A673 (cell line): Measurements from ENCODE around the gene ZNF391.

ENCODE experiments used
- EZH2 ChIP-seq: fragments of 200-600 bp; sonication (generic); IDR thresholded peaks from 2 replicates; pipeline ENCODE4 v1.6.1; 2017; ENCODE audit warnings: borderline replicate concordance, low read depth, mild to moderate bottlenecking, mixed read lengths, antibody characterized with exemption, low read length; ENCODE audit not compliant: poor library complexity, severe bottlenecking
- TF ChIP-seq, protein P1 (sequence below): fragments of 300-800, 200-600 bp; sonication (generic); conservative IDR thresholded peaks from 2 replicates; pipeline ENCODE4 v1.5.1; 2017; ENCODE audit warnings: low read depth, mild to moderate bottlenecking, antibody characterized with exemption, low read length, moderate library complexity, mixed read lengths

DNA sequence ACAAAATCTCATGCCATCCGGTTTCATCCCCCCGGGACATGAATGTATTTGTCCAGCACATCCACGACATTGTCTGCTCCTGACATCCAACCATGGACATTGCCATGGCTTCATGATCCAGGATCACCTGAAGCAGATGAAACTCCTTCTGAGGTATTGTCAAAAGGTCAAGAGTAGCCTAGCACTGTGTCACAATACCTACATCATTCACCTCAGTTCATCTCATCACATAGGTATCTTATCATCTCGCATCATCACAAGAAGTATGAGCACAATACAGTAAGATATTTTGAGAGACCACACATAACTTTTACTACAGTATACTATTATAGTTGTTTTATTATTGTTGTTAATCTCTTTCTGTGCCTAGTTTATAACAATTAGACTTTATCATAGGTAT is 50.8 kb downstream of the ZNF391 start:
- TF ChIP-seq, protein P1, sequence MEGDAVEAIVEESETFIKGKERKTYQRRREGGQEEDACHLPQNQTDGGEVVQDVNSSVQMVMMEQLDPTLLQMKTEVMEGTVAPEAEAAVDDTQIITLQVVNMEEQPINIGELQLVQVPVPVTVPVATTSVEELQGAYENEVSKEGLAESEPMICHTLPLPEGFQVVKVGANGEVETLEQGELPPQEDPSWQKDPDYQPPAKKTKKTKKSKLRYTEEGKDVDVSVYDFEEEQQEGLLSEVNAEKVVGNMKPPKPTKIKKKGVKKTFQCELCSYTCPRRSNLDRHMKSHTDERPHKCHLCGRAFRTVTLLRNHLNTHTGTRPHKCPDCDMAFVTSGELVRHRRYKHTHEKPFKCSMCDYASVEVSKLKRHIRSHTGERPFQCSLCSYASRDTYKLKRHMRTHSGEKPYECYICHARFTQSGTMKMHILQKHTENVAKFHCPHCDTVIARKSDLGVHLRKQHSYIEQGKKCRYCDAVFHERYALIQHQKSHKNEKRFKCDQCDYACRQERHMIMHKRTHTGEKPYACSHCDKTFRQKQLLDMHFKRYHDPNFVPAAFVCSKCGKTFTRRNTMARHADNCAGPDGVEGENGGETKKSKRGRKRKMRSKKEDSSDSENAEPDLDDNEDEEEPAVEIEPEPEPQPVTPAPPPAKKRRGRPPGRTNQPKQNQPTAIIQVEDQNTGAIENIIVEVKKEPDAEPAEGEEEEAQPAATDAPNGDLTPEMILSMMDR: no peak
- TF ChIP-seq EZH2: no peak
